K562 (cell line): ENCODE measurements around the gene RBP7. TPM values are rescaled to one million over a fixed set of nuclear protein-coding genes. Genes with fewer than 3 reads are reported as not detected.

Source experiments
- ATAC-seq: fragments of 200-7000 bp; cut with Tn5 transposase; 3 replicates; pipeline ENCODE4 v1.9.1; 2020; ENCODE audit warnings: moderate library complexity
- BruUV-seq: library from RNA; stranded (reverse); fragments of 400-500 nt; replicated peaks from 2 replicates; lab custom pipeline; 2021; lab: Mats Ljungman, UMichigan
- CTCF ChIA-PET: fragments of 300-600 bp; formaldehyde crosslinking; extraction: SDS; loops from one replicate; lab custom pipeline; 2021; ENCODE audit warnings: low intra/inter-chr PET ratio; lab: Yijun Ruan, JAX
- POLR2A ChIA-PET: fragments of 300-600, 350-650 bp; sonication (Branson Sonifier 250); formaldehyde crosslinking; extraction: SDS; loops from one replicate; lab custom pipeline; 2021; ENCODE audit warnings: antibody characterized with exemption, inconsistent platforms; lab: Yijun Ruan, JAX
- DNase-seq, 4 experiments: peaks; one replicate each; pipeline versions ENCODE4 v3.0.0 to v3.0.0-alpha.2; 2011 to 2018; ENCODE audit warnings: low spot score in 3 of 4, mixed read lengths in 3 of 4; ENCODE audit errors: extremely low read depth in 1 of 4
- FAIRE-seq: peaks from 2 replicates; lab custom pipeline; 2011; peaks lifted over from hg19 to GRCh38; lab: Jason Lieb, UNC
- H2AFZ ChIP-seq: 2 replicates; pipeline ENCODE4 v1.6.0; 2011; ENCODE audit warnings: low read depth, low read length, control low read depth, inconsistent platforms
- H3K27ac ChIP-seq: fragments of 200-600 bp; 3 replicates; pipeline ENCODE4 v1.8.0; 2011; ENCODE audit warnings: low read depth, mild to moderate bottlenecking, control low read depth, inconsistent platforms, low read length, moderate library complexity, mixed read lengths; ENCODE audit errors: extremely low read depth
- H3K27me3 ChIP-seq, 2 experiments: fragments of 300-600 bp in 1 of 2; 2 replicates in 1 of 2; 3 replicates in 1 of 2; pipeline versions ENCODE4 v1.6.0 to v1.8.0; 2011; ENCODE audit warnings: inconsistent platforms in 2 of 2, low read length in 2 of 2, mild to moderate bottlenecking in 1 of 2, mixed read lengths in 1 of 2, moderate library complexity in 1 of 2; ENCODE audit not compliant: control insufficient read depth in 2 of 2, insufficient read depth in 2 of 2
- H3K36me3 ChIP-seq: fragments of 300-600 bp; 3 replicates; pipeline ENCODE4 v1.8.0; 2011; ENCODE audit warnings: mild to moderate bottlenecking, low read length, inconsistent platforms; ENCODE audit not compliant: control insufficient read depth, insufficient read depth
- H3K4me1 ChIP-seq, 2 experiments: fragments of 200-600 bp in 1 of 2; replicated peaks in 1 of 2; 2 replicates in 1 of 2; 3 replicates in 1 of 2; pipeline versions ENCODE4 v1.5.1 to v1.8.0; 2011; ENCODE audit warnings: inconsistent platforms in 2 of 2, low read length in 2 of 2, mild to moderate bottlenecking in 1 of 2, mixed read lengths in 1 of 2, moderate library complexity in 1 of 2; ENCODE audit not compliant: control insufficient read depth in 2 of 2, insufficient read depth in 2 of 2
- H3K4me2 ChIP-seq: 2 replicates; pipeline ENCODE4 v1.6.1; 2011; ENCODE audit warnings: low read length, control low read depth, inconsistent platforms, mixed read lengths; ENCODE audit not compliant: insufficient read depth
- H3K4me3 ChIP-seq: fragments of 200-600 bp; sonication (generic), shearing (Covaris generic); 2 replicates; pipeline ENCODE4 v1.5.1; 2016; ENCODE audit warnings: control low read depth, inconsistent platforms
- H3K79me2 ChIP-seq: fragments of 200-600 bp; 3 replicates; pipeline ENCODE4 v1.8.0; 2011; ENCODE audit warnings: low read length, inconsistent platforms; ENCODE audit not compliant: control insufficient read depth, insufficient read depth
- H3K9ac ChIP-seq, 2 experiments: 2 replicates each; pipeline versions ENCODE4 v1.6.0 to v1.6.1; 2011; ENCODE audit warnings: low read depth in 2 of 2, low read length in 2 of 2, control low read depth in 1 of 2, inconsistent platforms in 1 of 2, mild to moderate bottlenecking in 1 of 2, mixed read lengths in 1 of 2; ENCODE audit not compliant: insufficient read depth in 1 of 2
- H3K9me1 ChIP-seq: one replicate; pipeline ENCODE4 v1.6.0; 2011; ENCODE audit warnings: inconsistent platforms, mild to moderate bottlenecking, low read length, moderate library complexity; ENCODE audit not compliant: control insufficient read depth, insufficient read depth
- H3K9me3 ChIP-seq: replicated peaks from 2 replicates; pipeline ENCODE4 v1.5.1; 2011; ENCODE audit warnings: low read depth, low read length, inconsistent platforms; ENCODE audit not compliant: control insufficient read depth, insufficient read depth
- H4K20me1 ChIP-seq: replicated peaks from 2 replicates; pipeline ENCODE4 v1.6.1; 2011; ENCODE audit warnings: low read length, inconsistent platforms, mixed read lengths; ENCODE audit not compliant: control insufficient read depth, insufficient read depth
- ASH1L ChIP-seq: fragments of 450-650 bp; IDR thresholded peaks from 2 replicates; pipeline ENCODE4 v1.6.1; 2018; ENCODE audit warnings: borderline replicate concordance, mild to moderate bottlenecking, low read depth; ENCODE audit not compliant: partially characterized antibody
- CBFA2T3 ChIP-seq: fragments of 450-650 bp; IDR thresholded peaks from 2 replicates; pipeline ENCODE4 v1.6.1; 2017
- GABPB1 ChIP-seq: sonication (generic); formaldehyde crosslinking; IDR thresholded peaks from 2 replicates; pipeline ENCODE4 v1.8.0; 2022; ENCODE audit warnings: mild to moderate bottlenecking, missing genetic modification reagents
- PTBP1 ChIP-seq: fragments of 200-400 bp; formaldehyde crosslinking; IDR thresholded peaks from 2 replicates; pipeline ENCODE4 v1.6.1; 2017; ENCODE audit warnings: low read depth, low read length
- TCF7L2 ChIP-seq: fragments of 150-350 bp; IDR thresholded peaks from 2 replicates; pipeline ENCODE4 v1.6.1; 2016; ENCODE audit warnings: low read depth, mild to moderate bottlenecking, low read length, moderate library complexity
- ZNF79 ChIP-seq: fragments of 250-450 bp; sonication (Bioruptor Pico); IDR thresholded peaks from 2 replicates; pipeline ENCODE4 v1.4.0; 2020; ENCODE audit warnings: low read depth, mild to moderate bottlenecking, moderate library complexity
- WGBS: fragments of 100-300 bp; shearing (Covaris generic); methylation state at CpG from one replicate; pipeline ENCODE4 v1.1.6; 2016; ENCODE audit warnings: low coverage, mixed read lengths; ENCODE audit not compliant: insufficient coverage; ENCODE audit errors: missing lambda C conversion rate; 5-methylcytosine and 5-hydroxymethylcytosine counted together
- in situ Hi-C: fragments of 300-500 bp; cut with MboI; formaldehyde crosslinking; loops from 4 replicates; pipeline ENCODE4 v1.15.0; 2018; ENCODE audit warnings: inconsistent platforms, mixed read lengths
- intact Hi-C: fragments of 100-400 bp; cut with micrococcal nuclease; formaldehyde crosslinking; loops from 2 replicates; pipeline ENCODE4 v1.14.2; 2022
- polyA plus RNA-seq, 8 experiments: library from polyadenylated mRNA; depleted of rRNA in 4 of 8; stranded (reverse) in 5 of 8; unstranded in 3 of 8; fragments of >200 nt; fragmentation: Nextera tagmentation in 2 of 8; fragmentation: Illumina TruSeq in 1 of 8; extraction: Ambion mirVana in 2 of 8; extraction: Trizol in 1 of 8; gene quantifications; 2 replicates each; pipeline versions ENCODE4 v1.2.1 to v1.2.3, GENCODE V29; 2011 to 2014; ENCODE audit warnings: inconsistent platforms in 1 of 8, missing spikeins in 1 of 8
- total RNA-seq, 7 experiments: library from RNA; depleted of rRNA in 6 of 7; stranded (reverse); fragments of >200 nt in 6 of 7; fragmentation: Illumina TruSeq in 2 of 7; extraction: Trizol in 2 of 7; gene quantifications; 2 replicates each; pipeline versions ENCODE4 v1.2.1 to v1.2.3, GENCODE V29; 2011 to 2021; ENCODE audit warnings: low replicate concordance in 1 of 7
- TF ChIP-seq, protein P1 (sequence below), 2 experiments: fragments of 450-650 bp in 1 of 2; IDR thresholded peaks; 2 replicates each; pipeline ENCODE4 v1.6.1; 2011 to 2017; ENCODE audit warnings: low read depth in 2 of 2, antibody characterized with exemption in 1 of 2, borderline replicate concordance in 1 of 2, low read length in 1 of 2, mild to moderate bottlenecking in 1 of 2, mixed read lengths in 1 of 2; ENCODE audit not compliant: control insufficient read depth in 1 of 2

RBP7 gene
- total and polyA plus RNA-seq, 9 of the 15 experiments (the other 6 are each of a cell fraction or from before 2014, with no cell fraction given), result not detected

DNA sequence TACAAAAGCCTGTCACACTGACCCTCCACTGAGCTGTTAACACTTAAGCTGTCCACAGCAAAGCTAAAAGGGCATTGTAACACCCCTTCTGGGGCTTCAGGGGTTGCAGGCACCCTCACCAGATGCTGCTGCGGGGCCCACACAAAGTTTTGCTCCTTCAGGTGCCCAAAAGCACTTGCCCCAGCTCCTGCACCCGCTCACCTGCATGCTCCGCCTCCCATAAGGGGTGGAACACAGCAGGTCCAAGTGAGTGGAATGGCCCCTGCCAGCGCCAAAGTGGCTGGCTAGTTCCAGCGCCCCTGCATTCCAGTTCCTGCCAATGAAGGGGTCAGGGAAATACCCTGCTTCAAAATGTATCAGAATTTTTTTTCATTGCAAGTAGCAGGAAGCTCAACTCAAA, 7.3 kb upstream of the RBP7 start:
- H3K79me2 ChIP-seq, result no peaks in the 10 kb centered on the region
- no peaks in the 10 kb centered on the region for H4K20me1 ChIP-seq
- in situ Hi-C loops, result no loop called here
- H3K9me3 ChIP-seq, result no peaks in the 10 kb centered on the region
- peaks cover 6 to 12% of the 10 kb centered on the region in 2 experiments; a peak in 3 of 5 replicates for H3K27me3 ChIP-seq
- no peak overlapping the region for H3K4me2 ChIP-seq
- intact Hi-C loops, result no loop called here
- ChIA-PET POLR2A (interaction anchor here (0.5 to 2.2 kb wide), 3 partner anchors 11 to 567 kb away, joined by 4 to 11 read pairs (median 4); no protein-coding TSS in a partner anchor), CTCF (no interaction called here)
- WGBS, result 4% methylated on average over 5 of the region's 5 CpGs
- DNase-seq (no peak), FAIRE-seq (no peak), ATAC-seq (peak; percentile 33; the same call in 2 of the 3 replicates)
- H3K4me3 ChIP-seq, result no peak overlapping the region
- no peaks in the 10 kb centered on the region for H3K4me1 ChIP-seq
- H3K9me1 ChIP-seq, result no peaks in the 10 kb centered on the region
- no peak for TF ChIP-seq PTBP1
- TF ChIP-seq GABPB1 (CRISPR knock-in tag), result no peak
- no peak for TF ChIP-seq CBFA2T3
- no peak for TF ChIP-seq ASH1L
- TF ChIP-seq TCF7L2, result no peak
- no peak for TF ChIP-seq ZNF79
- TF ChIP-seq, protein P1, sequence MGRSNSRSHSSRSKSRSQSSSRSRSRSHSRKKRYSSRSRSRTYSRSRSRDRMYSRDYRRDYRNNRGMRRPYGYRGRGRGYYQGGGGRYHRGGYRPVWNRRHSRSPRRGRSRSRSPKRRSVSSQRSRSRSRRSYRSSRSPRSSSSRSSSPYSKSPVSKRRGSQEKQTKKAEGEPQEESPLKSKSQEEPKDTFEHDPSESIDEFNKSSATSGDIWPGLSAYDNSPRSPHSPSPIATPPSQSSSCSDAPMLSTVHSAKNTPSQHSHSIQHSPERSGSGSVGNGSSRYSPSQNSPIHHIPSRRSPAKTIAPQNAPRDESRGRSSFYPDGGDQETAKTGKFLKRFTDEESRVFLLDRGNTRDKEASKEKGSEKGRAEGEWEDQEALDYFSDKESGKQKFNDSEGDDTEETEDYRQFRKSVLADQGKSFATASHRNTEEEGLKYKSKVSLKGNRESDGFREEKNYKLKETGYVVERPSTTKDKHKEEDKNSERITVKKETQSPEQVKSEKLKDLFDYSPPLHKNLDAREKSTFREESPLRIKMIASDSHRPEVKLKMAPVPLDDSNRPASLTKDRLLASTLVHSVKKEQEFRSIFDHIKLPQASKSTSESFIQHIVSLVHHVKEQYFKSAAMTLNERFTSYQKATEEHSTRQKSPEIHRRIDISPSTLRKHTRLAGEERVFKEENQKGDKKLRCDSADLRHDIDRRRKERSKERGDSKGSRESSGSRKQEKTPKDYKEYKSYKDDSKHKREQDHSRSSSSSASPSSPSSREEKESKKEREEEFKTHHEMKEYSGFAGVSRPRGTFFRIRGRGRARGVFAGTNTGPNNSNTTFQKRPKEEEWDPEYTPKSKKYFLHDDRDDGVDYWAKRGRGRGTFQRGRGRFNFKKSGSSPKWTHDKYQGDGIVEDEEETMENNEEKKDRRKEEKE (IDR thresholded peaks at IDR 0.05; ENCODE audit: borderline replicate concordance in 1 of 2, control insufficient read depth in 1 of 2, low read depth in 2 of 2, low read length in 1 of 2), result no peak
- no peak overlapping the region for H2AFZ ChIP-seq
- no peak overlapping the region for H3K9ac ChIP-seq
- no TSS peak for BruUV-seq
- no peaks in the 10 kb centered on the region for H3K36me3 ChIP-seq
- no peak overlapping the region for H3K27ac ChIP-seq
